GM23338 (cell line): ENCODE data around the gene ZNF831.

Source experiments
- CTCF ChIP-seq, 2 experiments: fragments of 200-600 bp in 1 of 2; sonication (generic) in 1 of 2; conservative IDR thresholded peaks; 2 replicates each; pipeline versions ENCODE4 v1.5.1 to v1.6.1; 2016 to 2017; ENCODE audit warnings: antibody characterized with exemption in 2 of 2, low read depth in 2 of 2, mild to moderate bottlenecking in 2 of 2, moderate library complexity in 1 of 2
- EZH2 ChIP-seq: fragments of 200-600 bp; sonication (generic); IDR thresholded peaks from one replicate; pipeline ENCODE4 v1.8.0; 2017; ENCODE audit warnings: antibody characterized with exemption, mild to moderate bottlenecking, low read depth; ENCODE audit not compliant: unreplicated experiment
- POLR2AphosphoS5 ChIP-seq: IDR thresholded peaks from 2 replicates; pipeline ENCODE4 v1.6.1; 2016; ENCODE audit warnings: antibody characterized with exemption, low read depth
- REST ChIP-seq: IDR thresholded peaks from one replicate; pipeline ENCODE4 v1.6.1; 2018; ENCODE audit warnings: antibody characterized with exemption; ENCODE audit not compliant: unreplicated experiment

GRCh38 chr20:59299945-59300332 is 136.3 kb downstream of the ZNF831 start:
- TF ChIP-seq EZH2 = no peak
- TF ChIP-seq CTCF (conservative IDR thresholded peaks at IDR 0.05; ENCODE audit: low read depth in 2 of 2) = no peak
- TF ChIP-seq POLR2AphosphoS5 = no peak
- no peak for TF ChIP-seq REST
